Measurements from ENCODE around the gene CRISPLD2.

- TF ChIP-seq GATA3 (IDR thresholded peaks at IDR 0.05; ENCODE audit: low read depth, low read length) (no peak), GATA2 (IDR thresholded peaks at IDR 0.05; ENCODE audit: low read depth, low read length) (no peak)
These were observed 510 bp downstream of the CRISPLD2 start for GRCh38 chr16:84820305-84820684.
